ENCODE measurements around the gene DGCR6L. TPM values are rescaled to one million over a fixed set of nuclear protein-coding genes. Genes with fewer than 3 reads are reported as not detected.
"Not testable (repeated sequence)": the region's sequence is repeated elsewhere in the genome, so short reads cannot be mapped to it uniquely, and the experiment has no call there.

The DGCR6L gene
- total and polyA plus RNA-seq, 7 experiments from 2014 or later = 29.4 to 158 (median 43.8) TPM

- Mint-ChIP-seq H3K4me1 (peaks cover 0 to 7% (median 5%) of the 10 kb centered on the region in 7 donors), H3K9me3 (no peaks in the 10 kb centered on the region), H3K36me3 (no peaks in the 10 kb centered on the region), H3K27me3 (peaks cover 0 to 6% (median 0%) of the 10 kb centered on the region in 5 donors), H3K27ac (no peak overlapping the region), H3K4me3 (peak overlapping the region in 7 of 10 donors; percentile 17 to 76 (median 51))
- H3K9me3 ChIP-seq (ENCODE audit: control insufficient read depth in 2 of 3, low read length in 3 of 3) = no peaks in the 10 kb centered on the region
- H3K36me3 ChIP-seq (ENCODE audit: control insufficient read depth in 2 of 3, insufficient read depth in 3 of 3, low read length in 3 of 3) = no peaks in the 10 kb centered on the region
- peaks cover 0 to 4% of the 10 kb centered on the region in 2 donors for H3K4me1 ChIP-seq (ENCODE audit: control insufficient read depth in 2 of 2, insufficient read depth in 2 of 2, low read length in 2 of 2)
- DNase-seq (peak in 1 of 9 donors; percentile 33), ATAC-seq (no peak)
- CTCF ChIA-PET = no interaction called here
- H3K27ac ChIP-seq (ENCODE audit: low read depth, low read length) = no peak overlapping the region
- intact Hi-C loops (cut with micrococcal nuclease) = loop anchor here (1.0 to 2.0 kb wide), 4 partner anchors 17 to 110 kb away; no protein-coding TSS in a partner anchor
- POLR2A ChIA-PET = no interaction called here
- no peak overlapping the region for H3K4me3 ChIP-seq (ENCODE audit: low read length)
- no peaks in the 10 kb centered on the region for H3K27me3 ChIP-seq (ENCODE audit: control insufficient read depth in 2 of 2, insufficient read depth in 2 of 2, low read length in 2 of 2)
These were observed 52.2 kb downstream of the DGCR6L start for GRCh38 chr22:20267441-20268278.

GRCh38 chr22:20266667-20267440 lies 53.0 kb downstream of the DGCR6L start:
- H3K27me3 ChIP-seq (ENCODE audit: control insufficient read depth in 2 of 2, insufficient read depth in 2 of 2, low read length in 2 of 2); H3K27ac ChIP-seq (ENCODE audit: low read depth, low read length); POLR2A ChIA-PET; H3K27me3 Mint-ChIP-seq; H3K4me1 Mint-ChIP-seq; ATAC-seq; H3K36me3 Mint-ChIP-seq; DNase-seq; H3K9me3 Mint-ChIP-seq; H3K36me3 ChIP-seq (ENCODE audit: control insufficient read depth in 2 of 3, insufficient read depth in 3 of 3, low read length in 3 of 3); H3K4me1 ChIP-seq (ENCODE audit: control insufficient read depth in 2 of 2, insufficient read depth in 2 of 2, low read length in 2 of 2); H3K4me3 ChIP-seq (ENCODE audit: low read length); CTCF ChIA-PET; H3K9me3 ChIP-seq (ENCODE audit: control insufficient read depth in 2 of 3, low read length in 3 of 3): not testable (repeated sequence)
- intact Hi-C loops (cut with micrococcal nuclease) = loop anchor here in 1 of 2 donors (1.0 kb wide), 1 partner anchor 61 kb away; no protein-coding TSS in a partner anchor
- H3K27ac Mint-ChIP-seq = peak overlapping the region in 1 of 9 donors; percentile 38
- peak overlapping the region; percentile 42 to 87 (median 73) for H3K4me3 Mint-ChIP-seq

- H3K9me3 Mint-ChIP-seq; H3K27ac Mint-ChIP-seq; POLR2A ChIA-PET; intact Hi-C loops (cut with micrococcal nuclease); ATAC-seq; H3K27me3 ChIP-seq (ENCODE audit: control insufficient read depth in 2 of 2, insufficient read depth in 2 of 2, low read length in 2 of 2); H3K4me3 ChIP-seq (ENCODE audit: low read length); H3K36me3 Mint-ChIP-seq; H3K36me3 ChIP-seq (ENCODE audit: control insufficient read depth in 2 of 3, insufficient read depth in 3 of 3, low read length in 3 of 3); H3K27me3 Mint-ChIP-seq; DNase-seq; H3K4me1 Mint-ChIP-seq; CTCF ChIA-PET; H3K4me1 ChIP-seq (ENCODE audit: control insufficient read depth in 2 of 2, insufficient read depth in 2 of 2, low read length in 2 of 2); H3K27ac ChIP-seq (ENCODE audit: low read depth, low read length); H3K9me3 ChIP-seq (ENCODE audit: control insufficient read depth in 2 of 3, low read length in 3 of 3): not testable (repeated sequence)
- peak overlapping the region in 9 of 10 donors; percentile 23 to 87 (median 76) for H3K4me3 Mint-ChIP-seq
These were observed 53.8 kb downstream of the DGCR6L start for GRCh38 chr22:20265772-20266666.

- Histone ChIP-seq H3K9me3 (ENCODE audit: control insufficient read depth in 2 of 3, low read length in 3 of 3) (no peaks in the 10 kb centered on the region), H3K36me3 (ENCODE audit: control insufficient read depth in 2 of 3, insufficient read depth in 3 of 3, low read length in 3 of 3) (no peaks in the 10 kb centered on the region), H3K4me1 (ENCODE audit: control insufficient read depth in 2 of 2, insufficient read depth in 2 of 2, low read length in 2 of 2) (peaks cover 0 to 4% of the 10 kb centered on the region in 2 donors), H3K27me3 (ENCODE audit: control insufficient read depth in 2 of 2, insufficient read depth in 2 of 2, low read length in 2 of 2) (no peaks in the 10 kb centered on the region), H3K4me3 (ENCODE audit: low read length) (no peak overlapping the region), H3K27ac (ENCODE audit: low read depth, low read length) (no peak overlapping the region)
- Mint-ChIP-seq H3K4me1 (peaks cover 0 to 7% (median 5%) of the 10 kb centered on the region in 7 donors), H3K27me3 (peaks cover 0 to 6% (median 0%) of the 10 kb centered on the region in 5 donors), H3K36me3 (no peaks in the 10 kb centered on the region), H3K27ac (peak overlapping the region in 2 of 9 donors; percentile 23 to 62), H3K4me3 (peak overlapping the region in 1 of 10 donors; percentile 47), H3K9me3 (no peaks in the 10 kb centered on the region)
- CTCF ChIA-PET = no interaction called here
- intact Hi-C loops (cut with micrococcal nuclease) = no loop called here
- ATAC-seq (no peak), DNase-seq (no peak)
- POLR2A ChIA-PET = no interaction called here
These were observed 55.0 kb downstream of the DGCR6L start for GRCh38 chr22:20264614-20265452.

Other genes with a start within 250 kb of the DGCR6L start
- 10 to 100 TPM; 33.4 to 63.6 (median 41.1) TPM for gene DGCR8, start 239.8 kb downstream of the DGCR6L start, total RNA-seq
- 1 to 10 TPM; 4.1 to 6.1 TPM for gene DGCR8, start 239.8 kb downstream of the DGCR6L start, polyA plus RNA-seq
- gene RANBP1, start 204.0 kb downstream of the DGCR6L start, total RNA-seq = 100 to 1,000 TPM in 1 of 5 experiments, 10 to 100 TPM in 4; 50.4 to 224 (median 74.8) TPM
- gene RANBP1, start 204.0 kb downstream of the DGCR6L start, polyA plus RNA-seq = 10 to 100 TPM; 86.1 to 90.6 TPM
- gene TRMT2A, start 202.8 kb downstream of the DGCR6L start, total RNA-seq = 100 to 1,000 TPM in 2 of 5 experiments, 10 to 100 TPM in 3; 92.0 to 134 (median 95.8) TPM
- 10 to 100 TPM; 30.0 to 44.5 TPM for gene TRMT2A, start 202.8 kb downstream of the DGCR6L start, polyA plus RNA-seq
- gene ZDHHC8, start 188.3 kb downstream of the DGCR6L start, total RNA-seq = 10 to 100 TPM; 63.4 to 88.5 (median 79.2) TPM
- gene ZDHHC8, start 188.3 kb downstream of the DGCR6L start, polyA plus RNA-seq = 1 to 10 TPM in 1 of 2 donors, under 1 TPM in 1; 0.95 to 4.3 TPM
- not detected for gene CCDC188, start 169.0 kb downstream of the DGCR6L start, total RNA-seq
- gene CCDC188, start 169.0 kb downstream of the DGCR6L start, polyA plus RNA-seq = not detected
- 1 to 10 TPM in 4 of 5 experiments, under 1 TPM in 1; 0.98 to 2.7 (median 1.8) TPM for gene RTN4R, start 51.7 kb downstream of the DGCR6L start, total RNA-seq
- 1 to 10 TPM; 2.2 to 2.9 TPM for gene RTN4R, start 51.7 kb downstream of the DGCR6L start, polyA plus RNA-seq
- gene ZNF74, start 74.1 kb upstream of the DGCR6L start, total RNA-seq = 10 to 100 TPM in 3 of 5 experiments, 1 to 10 TPM in 2; 6.1 to 18.2 (median 12.9) TPM
- gene ZNF74, start 74.1 kb upstream of the DGCR6L start, polyA plus RNA-seq = 10 to 100 TPM in 1 of 2 donors, 1 to 10 TPM in 1; 5.3 to 14.0 TPM
- gene SCARF2, start 117.8 kb upstream of the DGCR6L start, total RNA-seq = 1 to 10 TPM in 4 of 5 experiments, under 1 TPM in 1; 0.70 to 2.6 (median 2.2) TPM
- under 1 TPM; 0.21 to 0.35 TPM for gene SCARF2, start 117.8 kb upstream of the DGCR6L start, polyA plus RNA-seq
- 10 to 100 TPM; 31.1 to 71.3 (median 42.0) TPM for gene KLHL22, start 175.7 kb upstream of the DGCR6L start, total RNA-seq
- 10 to 100 TPM; 20.6 to 26.2 TPM for gene KLHL22, start 175.7 kb upstream of the DGCR6L start, polyA plus RNA-seq
- 100 to 1,000 TPM; 169 to 235 (median 201) TPM for gene MED15, start 187.6 kb upstream of the DGCR6L start, total RNA-seq
- gene MED15, start 187.6 kb upstream of the DGCR6L start, polyA plus RNA-seq = 10 to 100 TPM; 24.3 to 76.6 TPM

Measured in naive thymus-derived CD4-positive, alpha-beta T cell (primary cell).